Measurements from ENCODE around the gene PCSK4.
"Not testable (repeated sequence)": the region's sequence is repeated elsewhere in the genome, so short reads cannot be mapped to it uniquely, and the experiment has no call there.

Gene PCSK4

DNA sequence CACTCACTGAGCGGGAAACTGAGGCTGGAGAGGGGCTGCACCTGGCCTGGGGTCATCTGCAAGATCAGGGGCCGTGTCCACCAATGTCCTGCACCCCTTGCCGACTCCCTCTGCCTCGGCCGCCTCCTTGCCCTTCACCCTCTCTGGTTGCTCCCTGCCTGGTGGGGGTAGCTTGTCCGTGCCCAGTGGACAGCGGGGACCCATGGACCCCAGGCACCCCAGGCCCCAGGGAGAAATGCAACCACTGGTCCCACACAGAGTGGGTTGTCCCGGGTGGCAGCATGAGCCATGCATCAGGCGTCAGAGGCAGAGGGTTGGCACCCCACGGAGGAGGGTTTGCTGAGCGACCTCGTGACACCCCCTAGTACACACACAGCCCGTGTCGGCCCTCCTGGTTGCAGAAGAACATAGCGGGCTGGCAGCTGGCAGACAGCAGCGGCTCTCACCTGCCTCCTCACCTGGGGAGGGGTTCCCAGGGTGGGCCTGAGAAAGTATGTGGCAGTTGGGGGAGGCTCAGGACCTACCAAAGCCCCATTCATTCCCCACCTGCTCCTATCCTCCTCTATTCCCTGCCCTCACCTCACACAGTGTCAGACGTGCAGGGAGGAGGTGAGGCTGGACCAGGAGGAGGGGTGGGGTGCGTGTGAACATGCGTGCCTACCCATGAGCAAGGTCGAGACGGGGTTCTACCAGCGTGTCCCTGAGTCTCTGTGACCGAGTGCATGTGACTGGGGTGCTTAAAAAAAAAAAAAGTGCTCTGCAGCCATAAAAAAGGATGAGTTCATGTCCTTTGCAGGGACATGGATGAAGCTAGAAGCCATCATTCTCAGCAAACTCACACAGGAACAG, 14.0 kb upstream of the PCSK4 start:
- FAIRE-seq, result no peak

DNA sequence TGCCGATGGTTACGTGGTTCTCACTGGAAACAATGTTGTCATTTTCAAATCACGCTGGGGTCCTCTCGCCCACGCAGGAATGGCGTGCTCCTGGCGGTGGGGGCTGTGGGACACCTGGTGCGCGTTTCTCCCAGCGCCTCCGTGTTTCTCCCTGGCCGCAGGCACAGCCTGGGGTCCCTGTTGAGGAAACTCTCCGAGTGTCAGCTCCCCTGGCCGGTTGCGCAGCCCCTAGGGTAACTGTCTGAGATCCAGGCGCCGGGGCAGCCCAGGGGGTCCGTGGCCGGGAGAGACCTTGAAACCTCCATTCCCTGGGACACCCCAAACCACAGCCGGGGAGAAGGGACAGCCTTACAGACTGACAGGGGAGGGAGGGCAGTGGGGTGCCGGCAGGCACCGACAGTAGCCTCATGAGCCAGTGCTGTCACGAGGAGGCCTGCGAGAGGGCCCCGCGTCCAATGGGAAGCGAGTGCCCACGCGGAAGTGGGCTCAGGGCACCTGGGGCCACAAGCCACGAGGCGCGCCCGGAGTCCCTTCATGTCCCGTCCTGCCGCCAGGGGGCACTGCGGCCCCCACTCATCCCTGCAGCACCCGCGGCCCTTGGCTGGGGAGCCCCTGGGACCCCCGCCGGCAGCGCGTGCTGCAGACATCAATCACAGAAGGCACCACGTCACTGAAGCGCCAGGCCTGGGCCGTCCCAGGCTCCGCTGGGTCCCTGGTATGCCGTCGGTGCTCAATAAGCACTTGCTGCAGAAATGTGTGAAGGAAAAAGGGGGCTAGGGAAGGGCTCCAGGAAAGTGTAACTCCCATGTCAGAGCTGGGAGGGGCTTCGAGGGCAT, 13.2 kb upstream of the PCSK4 start:
- FAIRE-seq, result no peak

- no peak for FAIRE-seq
These were observed 12.4 kb upstream of the PCSK4 start for GRCh38 chr19:1502433-1503088.

- FAIRE-seq, result no peak
These were observed 11.0 kb upstream of the PCSK4 start for GRCh38 chr19:1501200-1501595.

GRCh38 chr19:1499231-1499630, 9.1 kb upstream of the PCSK4 start:
- FAIRE-seq, result not testable (repeated sequence)

DNA sequence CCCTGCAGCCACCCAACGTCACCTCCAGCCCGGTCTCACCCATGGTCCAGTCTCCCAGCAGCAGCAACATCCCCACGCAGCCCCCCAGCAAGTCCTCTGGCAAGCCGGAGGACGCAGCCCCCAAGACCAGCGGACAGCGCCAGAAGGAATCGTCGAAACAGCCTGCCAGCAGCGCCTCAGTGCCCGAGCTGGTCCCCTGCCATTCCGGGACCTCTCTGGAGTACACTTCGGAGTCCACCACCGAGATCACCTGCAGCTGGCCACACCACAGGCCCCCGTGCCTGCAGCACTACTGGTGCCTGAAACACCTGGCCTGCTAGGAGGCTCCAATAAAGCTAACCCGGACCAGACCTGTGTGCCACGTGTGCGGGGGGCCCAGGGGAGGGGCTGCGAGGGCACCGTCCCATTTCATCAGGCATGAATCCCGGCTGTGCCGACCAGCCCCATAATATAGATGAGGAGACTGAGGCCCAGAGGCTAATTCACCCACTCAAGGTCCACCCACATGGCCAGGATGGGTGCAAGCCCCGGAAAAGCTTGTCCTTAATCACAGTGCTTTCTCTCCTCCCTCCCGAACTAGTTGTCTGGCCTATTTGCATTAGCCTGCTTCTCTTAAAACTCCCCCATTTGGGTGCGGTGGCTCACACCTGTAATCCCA, 7.6 kb upstream of the PCSK4 start:
- FAIRE-seq, result no peak

- FAIRE-seq, result no peak
These were observed 6.8 kb upstream of the PCSK4 start for GRCh38 chr19:1496714-1497577.

DNA sequence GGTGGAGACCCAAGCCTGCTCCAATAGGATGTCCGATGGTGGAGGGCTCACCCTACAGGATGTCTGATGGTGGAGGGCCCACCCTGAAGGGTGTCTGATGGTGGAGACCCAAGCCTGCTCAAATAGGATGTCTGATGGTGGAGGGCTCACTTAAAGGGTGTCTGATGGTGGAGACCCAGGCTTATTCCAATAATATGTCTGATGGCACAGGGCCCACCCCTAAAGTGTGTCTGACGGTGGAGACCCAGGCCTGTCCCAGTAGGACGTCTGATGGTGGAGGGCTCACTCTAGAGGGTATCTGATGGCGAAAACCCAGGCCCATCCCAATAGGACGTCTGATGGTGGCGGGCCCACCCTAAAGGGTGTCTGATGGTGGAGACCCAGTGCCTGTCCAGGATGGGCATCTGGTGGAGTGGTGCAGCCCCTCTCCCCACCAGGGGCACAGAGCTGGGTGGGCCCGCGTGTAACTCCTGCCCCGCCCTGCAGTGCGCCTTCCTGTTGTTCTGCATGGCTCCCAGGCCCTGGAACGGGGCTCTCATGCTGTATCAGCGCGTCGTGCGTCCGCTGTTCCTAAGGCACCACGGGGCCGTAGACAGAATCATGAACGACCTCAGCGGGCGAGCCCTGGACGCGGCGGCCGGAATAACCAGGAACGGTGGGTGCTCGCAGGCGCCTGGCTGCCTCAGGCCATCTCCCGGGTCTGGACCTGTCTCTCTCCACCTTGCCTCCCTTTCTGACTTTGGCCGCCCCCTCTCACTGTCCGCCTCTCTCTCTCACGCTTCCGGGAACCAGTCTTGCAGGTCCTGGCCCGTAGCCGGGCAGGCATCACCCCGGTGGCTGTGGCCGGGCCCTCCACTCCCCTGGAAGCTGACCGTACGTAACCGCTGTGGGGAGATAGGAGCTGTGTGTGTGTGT, 5.9 kb upstream of the PCSK4 start:
- no peak for FAIRE-seq

GRCh38 chr19:1495051-1495798, 5.1 kb upstream of the PCSK4 start:
- no peak for FAIRE-seq

DNA sequence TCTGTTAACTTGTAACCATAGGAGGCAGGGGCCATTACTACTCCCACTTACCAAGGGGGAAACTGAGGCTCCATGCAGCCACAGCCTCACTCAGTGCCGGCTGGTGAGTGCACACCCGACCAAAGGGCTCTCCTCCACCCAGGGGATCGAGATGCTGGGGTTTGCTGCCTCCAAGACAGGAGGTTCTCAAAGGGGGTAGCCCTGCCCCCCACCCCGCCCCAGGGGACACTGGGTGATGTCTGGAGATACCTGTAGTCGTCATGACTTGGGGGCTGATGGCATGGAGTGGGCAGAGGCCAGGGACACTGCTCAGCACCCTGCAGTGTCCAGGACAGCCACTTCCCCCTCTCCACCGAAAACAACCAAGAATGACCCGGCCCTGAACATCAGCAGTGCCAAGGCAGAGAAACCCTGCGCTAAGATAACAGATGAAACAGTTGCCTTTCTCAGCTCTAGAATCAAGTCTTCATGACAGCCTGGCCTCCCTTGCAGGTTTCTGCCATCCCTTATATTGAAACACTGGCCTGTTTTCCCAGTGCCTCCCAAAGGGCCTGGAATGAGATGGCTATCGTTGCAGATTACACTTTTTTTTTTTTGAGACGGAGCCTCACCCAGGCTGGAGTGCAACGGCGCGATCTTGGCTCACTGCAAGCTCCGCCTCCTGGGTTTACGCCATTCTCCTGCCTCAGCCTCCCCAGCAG, 4.1 kb upstream of the PCSK4 start:
- FAIRE-seq, result no peak

- FAIRE-seq, result no peak
These were observed 2.4 kb upstream of the PCSK4 start for GRCh38 chr19:1492474-1493006.

- FAIRE-seq, result no peak
These were observed 1.7 kb upstream of the PCSK4 start for GRCh38 chr19:1491849-1492170.

DNA sequence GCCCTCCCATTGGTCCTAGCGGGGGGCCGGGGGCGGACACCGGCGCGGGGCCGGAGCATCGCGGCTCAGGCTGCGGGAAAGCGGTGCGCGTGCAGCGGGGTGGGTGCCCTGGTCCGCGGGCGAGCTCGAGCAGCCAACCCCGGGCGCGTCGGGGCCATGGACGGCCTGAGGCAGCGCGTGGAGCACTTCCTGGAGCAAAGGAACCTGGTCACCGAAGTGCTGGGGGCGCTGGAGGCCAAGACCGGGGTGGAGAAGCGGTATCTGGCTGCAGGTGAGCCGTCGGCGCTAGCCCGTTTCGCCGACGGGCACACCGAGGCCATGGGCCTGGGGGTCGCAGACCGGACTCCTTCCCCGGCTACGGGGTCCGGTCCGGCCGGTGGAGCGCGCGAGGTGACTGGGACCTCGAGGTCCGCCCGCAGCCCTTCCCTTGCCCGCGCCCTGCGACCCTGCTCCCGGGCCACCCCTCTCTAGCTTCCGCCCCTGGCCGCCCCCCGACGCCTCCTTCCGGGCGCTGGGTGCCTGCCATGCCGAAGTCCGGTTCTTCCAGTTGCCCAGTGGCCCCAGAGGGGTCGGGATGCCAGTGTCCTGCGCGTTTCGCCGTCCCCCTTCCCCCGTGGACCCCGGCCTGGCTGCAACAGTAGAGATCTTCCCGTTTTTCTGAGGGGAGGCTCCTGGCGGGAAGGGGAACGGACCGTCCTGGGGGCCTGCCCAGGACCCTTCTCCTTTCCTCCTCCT, 1.1 kb upstream of the PCSK4 start, which contains the start of gene REEP6:
Gene REEP6 (plus strand): TSS at position 68 of the 735 bp plus-strand sequence. CDS start 89 bp downstream, at position 157.
- no peak for FAIRE-seq

DNA sequence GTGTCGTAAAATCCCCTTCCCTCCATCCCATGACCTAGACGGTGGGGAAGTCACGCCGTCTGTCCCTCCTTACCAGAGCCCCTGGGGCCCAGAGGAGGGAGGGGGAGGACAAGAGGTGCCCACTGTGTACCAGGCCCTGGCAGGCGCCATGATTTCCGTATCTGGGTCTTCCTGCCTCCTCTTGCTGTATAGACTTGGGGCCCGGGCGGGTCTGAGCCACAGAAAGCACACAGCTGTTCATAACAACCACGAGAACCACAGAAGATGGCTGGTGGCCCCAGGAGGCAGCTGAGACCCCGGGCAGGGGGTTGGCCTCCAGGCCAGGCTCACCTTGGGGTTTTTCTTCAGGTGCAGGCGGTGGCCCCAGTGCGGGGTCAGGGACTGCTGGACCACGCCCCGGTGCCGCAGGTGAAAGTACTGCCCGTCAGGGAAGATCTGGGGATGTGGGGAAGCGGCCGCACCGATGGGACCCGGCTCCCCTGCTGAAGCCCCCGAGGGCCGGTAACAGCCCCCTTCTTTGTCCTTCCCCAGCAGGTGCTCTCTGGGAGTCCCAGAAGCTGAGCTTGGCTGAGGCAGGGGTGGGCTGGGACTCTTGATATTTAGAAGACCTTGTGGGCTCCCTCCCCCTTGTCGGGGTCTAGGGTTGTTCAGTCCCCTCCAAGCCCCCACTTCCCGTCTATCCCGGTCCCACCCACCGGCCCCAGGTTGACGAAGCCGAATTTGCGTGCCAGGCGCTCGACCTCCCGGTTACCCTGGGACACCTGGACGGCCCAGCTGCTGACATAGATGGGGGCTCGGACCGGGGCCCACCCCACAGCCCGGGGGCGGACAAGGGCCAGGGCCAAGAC, 463 bp downstream of the PCSK4 start:
- no peak for FAIRE-seq

GRCh38 chr19:1488282-1488601, 1.9 kb downstream of the PCSK4 start:
- no peak for FAIRE-seq

DNA sequence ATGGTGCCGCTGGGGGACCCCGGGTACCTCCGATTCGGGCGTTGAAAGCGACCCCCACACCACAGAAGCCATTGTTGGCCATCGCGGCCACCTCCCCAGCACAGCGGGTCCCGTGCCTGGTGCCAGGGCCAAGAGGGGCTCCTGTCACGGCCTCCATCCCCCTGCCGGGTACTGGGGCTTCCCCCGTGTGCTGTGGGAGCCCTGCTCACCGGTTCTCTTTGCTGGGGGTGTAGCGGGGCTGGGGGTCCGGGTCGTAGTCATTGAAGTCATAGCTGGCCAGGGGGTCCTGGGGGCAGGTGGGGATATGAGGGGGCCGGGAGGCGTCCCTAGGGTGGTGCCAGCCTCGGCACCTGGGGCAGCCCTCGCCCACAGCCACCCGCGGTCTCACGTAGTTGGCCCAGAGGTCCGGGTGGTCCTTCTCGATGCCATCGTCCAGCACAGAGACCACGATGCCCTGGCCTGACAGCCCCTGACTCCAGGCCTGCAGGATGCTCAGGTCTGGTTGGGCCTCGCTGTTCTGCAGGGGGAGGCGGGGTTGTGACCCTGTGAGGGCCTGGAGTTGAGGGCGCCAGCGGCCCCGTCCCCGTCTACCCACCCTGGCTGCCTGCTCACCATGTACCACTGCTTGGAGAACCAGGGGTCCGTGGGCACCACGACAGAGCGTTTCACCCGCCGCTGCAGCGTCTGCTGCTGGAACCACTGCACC, 2.4 kb downstream of the PCSK4 start:
- FAIRE-seq, result no peak
